GM12892 (cell line): ENCODE measurements around the gene CD99L2.

Experiments used
- DNase-seq: peaks from one replicate; pipeline ENCODE4 v3.0.0; 2011; ENCODE audit not compliant: insufficient read length
- FAIRE-seq: peaks from 2 replicates; lab custom pipeline; 2011; peaks lifted over from hg19 to GRCh38; lab: Jason Lieb, UNC
- POLR2A ChIP-seq: IDR thresholded peaks from 2 replicates; pipeline ENCODE4 v1.6.1; 2011; ENCODE audit warnings: low read depth, low read length, control low read depth
- POLR2AphosphoS5 ChIP-seq: IDR thresholded peaks from 2 replicates; pipeline ENCODE4 v1.6.1; 2011; ENCODE audit warnings: low read depth, low read length, control low read depth
- TAF1 ChIP-seq: IDR thresholded peaks from 2 replicates; pipeline ENCODE4 v1.6.1; 2011; ENCODE audit warnings: low read depth, mild to moderate bottlenecking, control low read depth, low read length, borderline replicate concordance

The CD99L2 gene

GRCh38 chrX:150765782-150766350 is 132.6 kb downstream of the CD99L2 start:
- TF ChIP-seq TAF1 (no peak), POLR2A (no peak), POLR2AphosphoS5 (no peak)
- FAIRE-seq = no peak
- DNase-seq = no peak

- DNase-seq (no peak), FAIRE-seq (no peak)
- no peak for TF ChIP-seq TAF1
- no peak for TF ChIP-seq POLR2AphosphoS5
- no peak for TF ChIP-seq POLR2A
These were observed 133.2 kb downstream of the CD99L2 start for GRCh38 chrX:150765237-150765636.

GRCh38 chrX:150763810-150764209 is 134.7 kb downstream of the CD99L2 start:
- FAIRE-seq = no peak
- TF ChIP-seq TAF1 (no peak), POLR2AphosphoS5 (no peak), POLR2A (no peak)
- DNase-seq = no peak

- FAIRE-seq (no peak), DNase-seq (no peak)
- TF ChIP-seq POLR2AphosphoS5 = no peak
- no peak for TF ChIP-seq POLR2A
- TF ChIP-seq TAF1 = no peak
These were observed 135.1 kb downstream of the CD99L2 start for GRCh38 chrX:150763303-150763797.

- no peak for DNase-seq
- TF ChIP-seq POLR2A (no peak), POLR2AphosphoS5 (no peak), TAF1 (no peak)
- no peak for FAIRE-seq
These were observed 136.0 kb downstream of the CD99L2 start for GRCh38 chrX:150762258-150763165.

GRCh38 chrX:150761819-150762216 is 136.7 kb downstream of the CD99L2 start:
- no peak for DNase-seq
- no peak for FAIRE-seq
- TF ChIP-seq POLR2AphosphoS5 = no peak
- TF ChIP-seq TAF1 = no peak
- no peak for TF ChIP-seq POLR2A

- DNase-seq (no peak), FAIRE-seq (no peak)
- TF ChIP-seq POLR2AphosphoS5 (no peak), POLR2A (no peak), TAF1 (no peak)
These were observed 137.2 kb downstream of the CD99L2 start for GRCh38 chrX:150761176-150761818.

DNA sequence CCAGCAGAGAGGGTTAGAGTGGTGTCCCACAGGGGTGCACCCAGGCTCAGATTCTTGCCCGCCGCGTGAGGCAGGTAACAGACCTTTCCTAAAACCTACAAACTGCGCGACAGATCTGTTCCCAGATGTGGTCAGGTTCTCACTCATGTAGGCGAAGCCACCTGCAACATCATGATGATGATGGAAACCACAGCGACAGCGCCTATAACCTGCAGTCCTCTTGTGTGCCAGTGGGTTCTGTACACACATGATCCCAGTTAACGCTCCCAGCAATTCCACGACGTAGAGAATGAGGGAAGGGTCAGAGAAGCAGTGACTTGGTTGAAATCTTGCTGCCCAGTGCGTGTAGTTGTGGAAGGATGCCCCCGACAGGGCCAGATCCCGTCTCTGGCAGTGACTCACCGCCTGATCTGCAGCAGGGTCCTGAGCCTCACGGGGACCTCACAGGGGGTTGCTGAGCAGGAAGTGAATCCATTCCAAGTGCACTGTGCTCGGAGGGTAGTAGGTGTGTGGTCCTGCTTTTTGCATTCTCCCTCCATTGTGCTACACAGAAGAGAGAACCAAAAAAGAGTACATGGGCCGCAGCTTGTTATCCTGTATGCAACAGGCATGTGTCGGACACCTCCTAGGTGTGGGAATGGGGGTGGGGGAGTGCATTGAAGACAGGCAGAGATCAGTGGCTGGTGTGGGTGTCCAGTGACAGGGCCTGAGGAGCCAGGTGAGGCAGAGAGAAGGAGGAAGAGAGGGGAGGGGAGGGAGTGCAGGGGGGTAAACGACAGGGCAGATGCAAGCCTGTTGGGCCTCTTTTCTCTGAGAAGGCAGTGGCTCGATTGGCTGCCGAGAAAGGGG is 138.7 kb downstream of the CD99L2 start:
- DNase-seq = no peak
- TF ChIP-seq POLR2A (no peak), POLR2AphosphoS5 (no peak), TAF1 (no peak)
- FAIRE-seq = no peak

GRCh38 chrX:150757371-150757770 is 141.1 kb downstream of the CD99L2 start:
- no peak for DNase-seq
- FAIRE-seq = no peak
- TF ChIP-seq POLR2A (no peak), POLR2AphosphoS5 (no peak), TAF1 (no peak)

DNA sequence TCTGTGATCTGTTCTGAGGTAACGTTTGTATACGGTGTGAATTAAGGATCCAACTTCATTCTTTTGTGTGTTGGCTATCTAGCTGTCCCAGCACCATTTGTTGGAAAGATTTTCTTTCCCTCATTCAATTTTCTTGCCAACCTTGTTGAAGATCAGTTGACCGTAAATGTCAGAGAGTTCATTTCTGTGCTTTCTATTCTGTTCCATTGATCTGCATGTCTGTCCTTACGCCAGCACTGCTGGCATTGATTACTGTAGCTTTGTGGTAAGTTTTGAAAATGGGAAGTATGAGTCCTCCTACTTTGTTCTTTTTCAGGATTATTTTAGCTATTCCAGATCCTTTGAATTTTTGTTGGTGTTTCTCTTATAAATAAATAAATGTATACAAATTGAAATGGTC is 144.5 kb downstream of the CD99L2 start:
- FAIRE-seq (no peak), DNase-seq (no peak)
- no peak for TF ChIP-seq POLR2A
- TF ChIP-seq POLR2AphosphoS5 = no peak
- no peak for TF ChIP-seq TAF1

DNA sequence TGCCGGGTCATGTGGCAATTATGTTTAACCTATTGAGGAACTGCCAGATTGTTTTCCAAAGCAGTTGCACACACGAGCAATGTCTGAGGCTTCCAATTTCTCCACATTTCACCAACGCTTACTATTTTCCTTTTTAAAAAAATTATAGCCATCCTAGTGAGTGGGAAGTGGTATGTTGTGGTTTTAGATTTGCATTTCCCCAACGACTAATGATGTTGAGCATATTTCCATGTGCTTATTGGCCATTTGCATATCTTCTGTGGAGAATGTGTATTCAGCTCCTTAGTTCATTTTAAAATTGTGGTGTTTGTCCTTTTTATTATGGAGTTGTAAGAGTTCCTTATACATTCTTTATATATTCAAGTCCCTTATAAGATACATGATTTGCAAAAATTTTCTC is 145.1 kb downstream of the CD99L2 start:
- no peak for DNase-seq
- TF ChIP-seq POLR2AphosphoS5 (no peak), TAF1 (no peak), POLR2A (no peak)
- FAIRE-seq = no peak
